ENCODE data around the gene MYO5C. TPM values are rescaled to one million over a fixed set of nuclear protein-coding genes. Genes with fewer than 3 reads are reported as not detected.

MYO5C gene
- total RNA-seq: 100 to 1,000 TPM in 1 of 4 donors, 10 to 100 TPM in 3; 56.1 to 151 (median 84.5) TPM

GRCh38 chr15:52295421-52296001 is at the start of gene MYO5C:
MYO5C (minus strand) TSS chr15:52295804; CDS start chr15:52295636, 168 bp downstream.
- peak; percentile 54 to 85 (median 76) for TF ChIP-seq POLR2AphosphoS5 (IDR thresholded peaks at IDR 0.05)
- peak; percentile 83 for TF ChIP-seq POLR2A (IDR thresholded peaks at IDR 0.05)
- no peak for TF ChIP-seq EP300 (IDR thresholded peaks at IDR 0.05; ENCODE audit: low read depth)
- TF ChIP-seq CTCF (IDR thresholded peaks at IDR 0.05): no peak
- intact Hi-C loops (cut with DNase I; ENCODE audit: low total_unique reads) (no loop called here), in situ Hi-C loops (cut with MboI; ENCODE audit: low pct_ligation_motif_present in 1 of 4, low pct_unique_long_range_greater_than_20kb in 1 of 4, low sequenced_read_pairs in 3 of 4) (no loop called here)
- WGBS, 2 donors (ENCODE audit: low coverage in 1 of 2): 4% methylated on average over 18 of the region's 65 CpGs; no CpG with 5 or more reads in 1 of the 2 donors
- peaks cover 27% of the 10 kb centered on the region for H3K27me3 ChIP-seq
- peak; percentile 91 for DNase-seq
- no peaks in the 10 kb centered on the region for H3K36me3 ChIP-seq
- H3K27ac ChIP-seq: peak within 1 kb of the TSS; percentile 73 to 89 (median 82)
- peaks cover 0 to 33% (median 16%) of the 10 kb centered on the region in 4 donors for H3K4me1 ChIP-seq
- H3K9me3 ChIP-seq: no peaks in the 10 kb centered on the region
- peak within 1 kb of the TSS; percentile 39 to 68 (median 57) for H3K4me3 ChIP-seq

GRCh38 chr15:52344592-52344991 is 49.0 kb upstream of the MYO5C start:
- intact Hi-C loops (cut with DNase I; ENCODE audit: low total_unique reads) (no loop called here), in situ Hi-C loops (cut with MboI; ENCODE audit: low pct_ligation_motif_present in 1 of 4, low pct_unique_long_range_greater_than_20kb in 1 of 4, low sequenced_read_pairs in 3 of 4) (loop anchor here in 2 of 4 donors (25.0 kb wide), 1 partner anchor 393 kb away; no protein-coding TSS in a partner anchor)

GRCh38 chr15:52343831-52344230 is 48.2 kb upstream of the MYO5C start:
- H3K27me3 ChIP-seq: no peaks in the 10 kb centered on the region
- no peak overlapping the region for H3K4me3 ChIP-seq
- no peaks in the 10 kb centered on the region for H3K4me1 ChIP-seq
- H3K27ac ChIP-seq: no peak overlapping the region
- no peak for DNase-seq
- in situ Hi-C loops (cut with MboI; ENCODE audit: low pct_ligation_motif_present in 1 of 4, low pct_unique_long_range_greater_than_20kb in 1 of 4, low sequenced_read_pairs in 3 of 4): loop anchor here in 2 of 4 donors (25.0 kb wide), 1 partner anchor 393 kb away; no protein-coding TSS in a partner anchor
- no peaks in the 10 kb centered on the region for H3K9me3 ChIP-seq
- intact Hi-C loops (cut with DNase I; ENCODE audit: low total_unique reads): no loop called here
- H3K36me3 ChIP-seq: no peaks in the 10 kb centered on the region
- no peak for TF ChIP-seq POLR2AphosphoS5 (IDR thresholded peaks at IDR 0.05)
- TF ChIP-seq EP300 (IDR thresholded peaks at IDR 0.05; ENCODE audit: low read depth): no peak
- no peak for TF ChIP-seq CTCF (IDR thresholded peaks at IDR 0.05)
- TF ChIP-seq POLR2A (IDR thresholded peaks at IDR 0.05): no peak
- WGBS, 2 donors (ENCODE audit: low coverage in 1 of 2): 80 to 86% methylated on average over 3 of the region's 3 CpGs

More at GRCh38 chr15:52344592-52344991, 49.0 kb upstream of the MYO5C start:
- no peak overlapping the region for H3K27ac ChIP-seq
- 97 to 100% methylated on average over 1 of the region's 1 CpG for WGBS, 2 donors (ENCODE audit: low coverage in 1 of 2)
- H3K9me3 ChIP-seq: no peaks in the 10 kb centered on the region
- no peaks in the 10 kb centered on the region for H3K4me1 ChIP-seq
- no peak for DNase-seq
- no peaks in the 10 kb centered on the region for H3K36me3 ChIP-seq
- H3K27me3 ChIP-seq: no peaks in the 10 kb centered on the region
- TF ChIP-seq POLR2AphosphoS5 (IDR thresholded peaks at IDR 0.05) (no peak), CTCF (IDR thresholded peaks at IDR 0.05) (no peak), EP300 (IDR thresholded peaks at IDR 0.05; ENCODE audit: low read depth) (no peak), POLR2A (IDR thresholded peaks at IDR 0.05) (no peak)
- H3K4me3 ChIP-seq: no peak overlapping the region

GRCh38 chr15:52340093-52340492 is 44.5 kb upstream of the MYO5C start:
- WGBS, 2 donors (ENCODE audit: low coverage in 1 of 2): 89 to 96% methylated on average over 3 to 16 of the region's 16 CpGs
- Histone ChIP-seq H3K27ac (no peak overlapping the region), H3K4me1 (no peaks in the 10 kb centered on the region), H3K36me3 (no peaks in the 10 kb centered on the region), H3K4me3 (no peak overlapping the region), H3K9me3 (no peaks in the 10 kb centered on the region), H3K27me3 (no peaks in the 10 kb centered on the region)
- intact Hi-C loops (cut with DNase I; ENCODE audit: low total_unique reads) (no loop called here), in situ Hi-C loops (cut with MboI; ENCODE audit: low pct_ligation_motif_present in 1 of 4, low pct_unique_long_range_greater_than_20kb in 1 of 4, low sequenced_read_pairs in 3 of 4) (loop anchor here in 2 of 4 donors (25.0 kb wide), 1 partner anchor 397 kb away; no protein-coding TSS in a partner anchor)
- TF ChIP-seq POLR2A (IDR thresholded peaks at IDR 0.05) (no peak), CTCF (IDR thresholded peaks at IDR 0.05) (no peak), POLR2AphosphoS5 (IDR thresholded peaks at IDR 0.05) (no peak), EP300 (IDR thresholded peaks at IDR 0.05; ENCODE audit: low read depth) (no peak)
- DNase-seq: no peak

Data from transverse colon (tissue), 4 donors.